ENCODE data around the gene CCDC73. TPM values are rescaled to one million over a fixed set of nuclear protein-coding genes. Genes with fewer than 3 reads are reported as not detected.
A peak's percentile ranks its signal among the peaks of the same experiment; 100 is the strongest.
"Not testable (repeated sequence)": the region's sequence is repeated elsewhere in the genome, so short reads cannot be mapped to it uniquely, and the experiment has no call there.

The CCDC73 gene
- polyA plus RNA-seq, 1 donor: 0.10 TPM

- Histone ChIP-seq H3K4me1 (ENCODE audit: control insufficient read depth, insufficient read depth, low read length) (no peaks in the 10 kb centered on the region), H3K27ac (ENCODE audit: low read length) (no peak overlapping the region), H3K9me3 (ENCODE audit: control insufficient read depth, low read depth, low read length) (no peaks in the 10 kb centered on the region), H3K4me3 (ENCODE audit: low read length) (no peak overlapping the region), H3K36me3 (ENCODE audit: control insufficient read depth, insufficient read depth, low read length) (no peaks in the 10 kb centered on the region), H3K27me3 (ENCODE audit: control insufficient read depth, insufficient read depth, low read length) (no peaks in the 10 kb centered on the region)
- DNase-seq: no peak
- WGBS (ENCODE audit: insufficient coverage, low lambda C conversion rate): 89% methylated on average over 3 of the region's 4 CpGs
These were observed 22.9 kb upstream of the CCDC73 start for GRCh38 chr11:32817181-32817851.

- Histone ChIP-seq H3K27ac (ENCODE audit: low read length) (no peak overlapping the region), H3K4me1 (ENCODE audit: control insufficient read depth, insufficient read depth, low read length) (no peaks in the 10 kb centered on the region), H3K4me3 (ENCODE audit: low read length) (no peak overlapping the region), H3K9me3 (ENCODE audit: control insufficient read depth, low read depth, low read length) (no peaks in the 10 kb centered on the region), H3K36me3 (ENCODE audit: control insufficient read depth, insufficient read depth, low read length) (no peaks in the 10 kb centered on the region), H3K27me3 (ENCODE audit: control insufficient read depth, insufficient read depth, low read length) (no peaks in the 10 kb centered on the region)
- no CpG with 5 or more reads among the region's 3 CpGs for WGBS (ENCODE audit: insufficient coverage, low lambda C conversion rate)
- peak; percentile 46 to 67 for DNase-seq
These were observed 14.9 kb upstream of the CCDC73 start for GRCh38 chr11:32809313-32809712.

GRCh38 chr11:32796425-32796824 lies 2.0 kb upstream of the CCDC73 start:
- Histone ChIP-seq H3K27ac (ENCODE audit: low read length) (no peak overlapping the region), H3K4me3 (ENCODE audit: low read length) (no peak overlapping the region), H3K4me1 (ENCODE audit: control insufficient read depth, insufficient read depth, low read length) (no peaks in the 10 kb centered on the region), H3K9me3 (ENCODE audit: control insufficient read depth, low read depth, low read length) (no peaks in the 10 kb centered on the region), H3K27me3 (ENCODE audit: control insufficient read depth, insufficient read depth, low read length) (peaks cover 9% of the 10 kb centered on the region), H3K36me3 (ENCODE audit: control insufficient read depth, insufficient read depth, low read length) (no peaks in the 10 kb centered on the region)
- no CpG with 5 or more reads among the region's 3 CpGs for WGBS (ENCODE audit: insufficient coverage, low lambda C conversion rate)
- DNase-seq: no peak

GRCh38 chr11:32792948-32793475 lies 1.4 kb downstream of the CCDC73 start:
- no peaks in the 10 kb centered on the region for H3K36me3 ChIP-seq (ENCODE audit: control insufficient read depth, insufficient read depth, low read length)
- H3K27ac ChIP-seq (ENCODE audit: low read length): no peak overlapping the region
- no peak overlapping the region for H3K4me3 ChIP-seq (ENCODE audit: low read length)
- peaks cover 16% of the 10 kb centered on the region for H3K27me3 ChIP-seq (ENCODE audit: control insufficient read depth, insufficient read depth, low read length)
- H3K9me3 ChIP-seq (ENCODE audit: control insufficient read depth, low read depth, low read length): no peaks in the 10 kb centered on the region
- no peaks in the 10 kb centered on the region for H3K4me1 ChIP-seq (ENCODE audit: control insufficient read depth, insufficient read depth, low read length)
- WGBS (ENCODE audit: insufficient coverage, low lambda C conversion rate): 100% methylated on average over 2 of the region's 13 CpGs
- peak; percentile 4 to 42 for DNase-seq

GRCh38 chr11:32792111-32792947 lies 2.1 kb downstream of the CCDC73 start:
- DNase-seq: no peak
- Histone ChIP-seq H3K36me3 (ENCODE audit: control insufficient read depth, insufficient read depth, low read length) (no peaks in the 10 kb centered on the region), H3K9me3 (ENCODE audit: control insufficient read depth, low read depth, low read length) (no peaks in the 10 kb centered on the region), H3K4me1 (ENCODE audit: control insufficient read depth, insufficient read depth, low read length) (no peaks in the 10 kb centered on the region), H3K4me3 (ENCODE audit: low read length) (no peak overlapping the region), H3K27me3 (ENCODE audit: control insufficient read depth, insufficient read depth, low read length) (peaks cover 16% of the 10 kb centered on the region), H3K27ac (ENCODE audit: low read length) (no peak overlapping the region)
- 100% methylated on average over 1 of the region's 6 CpGs for WGBS (ENCODE audit: insufficient coverage, low lambda C conversion rate)

GRCh38 chr11:32790916-32791315 lies 3.5 kb downstream of the CCDC73 start:
- no peak overlapping the region for H3K4me3 ChIP-seq (ENCODE audit: low read length)
- H3K36me3 ChIP-seq (ENCODE audit: control insufficient read depth, insufficient read depth, low read length): no peaks in the 10 kb centered on the region
- H3K9me3 ChIP-seq (ENCODE audit: control insufficient read depth, low read depth, low read length): no peaks in the 10 kb centered on the region
- no peak overlapping the region for H3K27ac ChIP-seq (ENCODE audit: low read length)
- no CpG with 5 or more reads among the region's 1 CpG for WGBS (ENCODE audit: insufficient coverage, low lambda C conversion rate)
- H3K27me3 ChIP-seq (ENCODE audit: control insufficient read depth, insufficient read depth, low read length): peaks cover 16% of the 10 kb centered on the region
- DNase-seq: no peak
- H3K4me1 ChIP-seq (ENCODE audit: control insufficient read depth, insufficient read depth, low read length): no peaks in the 10 kb centered on the region

GRCh38 chr11:32786811-32787210 lies 7.7 kb downstream of the CCDC73 start:
- DNase-seq: no peak
- no peaks in the 10 kb centered on the region for H3K36me3 ChIP-seq (ENCODE audit: control insufficient read depth, insufficient read depth, low read length)
- no peak overlapping the region for H3K4me3 ChIP-seq (ENCODE audit: low read length)
- no peaks in the 10 kb centered on the region for H3K9me3 ChIP-seq (ENCODE audit: control insufficient read depth, low read depth, low read length)
- no peaks in the 10 kb centered on the region for H3K4me1 ChIP-seq (ENCODE audit: control insufficient read depth, insufficient read depth, low read length)
- peaks cover 10% of the 10 kb centered on the region for H3K27me3 ChIP-seq (ENCODE audit: control insufficient read depth, insufficient read depth, low read length)
- no peak overlapping the region for H3K27ac ChIP-seq (ENCODE audit: low read length)

- DNase-seq: no peak
- peaks cover 6% of the 10 kb centered on the region for H3K27me3 ChIP-seq (ENCODE audit: control insufficient read depth, insufficient read depth, low read length)
- H3K4me3 ChIP-seq (ENCODE audit: low read length): no peak overlapping the region
- no peaks in the 10 kb centered on the region for H3K4me1 ChIP-seq (ENCODE audit: control insufficient read depth, insufficient read depth, low read length)
- no peak overlapping the region for H3K27ac ChIP-seq (ENCODE audit: low read length)
- no peaks in the 10 kb centered on the region for H3K36me3 ChIP-seq (ENCODE audit: control insufficient read depth, insufficient read depth, low read length)
- no peaks in the 10 kb centered on the region for H3K9me3 ChIP-seq (ENCODE audit: control insufficient read depth, low read depth, low read length)
- 100% methylated on average over 1 of the region's 3 CpGs for WGBS (ENCODE audit: insufficient coverage, low lambda C conversion rate)
These were observed 9.2 kb downstream of the CCDC73 start for GRCh38 chr11:32785262-32785661.

- no peaks in the 10 kb centered on the region for H3K27me3 ChIP-seq (ENCODE audit: control insufficient read depth, insufficient read depth, low read length)
- no peak overlapping the region for H3K27ac ChIP-seq (ENCODE audit: low read length)
- no peaks in the 10 kb centered on the region for H3K4me1 ChIP-seq (ENCODE audit: control insufficient read depth, insufficient read depth, low read length)
- no peak overlapping the region for H3K4me3 ChIP-seq (ENCODE audit: low read length)
- no peaks in the 10 kb centered on the region for H3K36me3 ChIP-seq (ENCODE audit: control insufficient read depth, insufficient read depth, low read length)
- no CpG with 5 or more reads among the region's 5 CpGs for WGBS (ENCODE audit: insufficient coverage, low lambda C conversion rate)
- H3K9me3 ChIP-seq (ENCODE audit: control insufficient read depth, low read depth, low read length): no peaks in the 10 kb centered on the region
- no peak for DNase-seq
These were observed 12.7 kb downstream of the CCDC73 start for GRCh38 chr11:32781721-32782120.

GRCh38 chr11:32780839-32781238 lies 13.6 kb downstream of the CCDC73 start:
- not testable (repeated sequence) for H3K27ac ChIP-seq (ENCODE audit: low read length); H3K27me3 ChIP-seq (ENCODE audit: control insufficient read depth, insufficient read depth, low read length); H3K9me3 ChIP-seq (ENCODE audit: control insufficient read depth, low read depth, low read length); H3K36me3 ChIP-seq (ENCODE audit: control insufficient read depth, insufficient read depth, low read length); H3K4me3 ChIP-seq (ENCODE audit: low read length); DNase-seq; H3K4me1 ChIP-seq (ENCODE audit: control insufficient read depth, insufficient read depth, low read length)
- 100% methylated on average over 2 of the region's 2 CpGs for WGBS (ENCODE audit: insufficient coverage, low lambda C conversion rate)

Measured in large intestine (tissue), 3 donors.